C1 segment of cervical spinal cord (tissue), 14 donors: ENCODE results near the gene NDUFS6.

Experiments
- DNase-seq, 14 donors: peaks; one replicate each; lab custom pipeline; 2025; lab: John Stamatoyannopoulos, UW

NDUFS6 gene

GRCh38 chr5:1801222-1801966, at the start of gene NDUFS6:
NDUFS6 (plus strand) TSS chr5:1801407; CDS start chr5:1801418, 11 bp downstream.
- peak in 13 of 14 donors; percentile 32 to 87 (median 74) for DNase-seq

- DNase-seq = no peak
Observed at GRCh38 chr5:1751864-1752822, 49.1 kb upstream of the NDUFS6 start.

DNA sequence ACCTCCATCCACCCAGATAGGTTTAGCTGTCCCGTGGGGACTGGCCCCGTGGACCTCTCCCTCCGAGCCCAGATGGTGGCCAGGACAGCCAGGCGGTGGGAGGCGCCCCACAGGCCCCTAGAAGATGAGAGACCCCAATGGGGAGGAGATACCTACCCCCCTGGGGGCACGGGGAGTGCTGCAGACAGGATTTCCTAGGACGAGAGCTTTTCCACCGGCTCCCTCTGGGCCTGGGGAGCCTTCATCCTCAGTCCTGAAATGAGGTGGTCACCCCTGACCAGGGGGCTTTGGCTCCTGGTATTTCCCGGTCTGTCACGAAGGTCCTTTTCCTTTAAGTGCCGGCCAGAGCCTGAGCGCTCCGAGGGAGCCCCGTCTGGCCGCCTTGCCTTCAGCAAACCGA, 48.3 kb upstream of the NDUFS6 start:
- no peak for DNase-seq

- no peak for DNase-seq
Observed at GRCh38 chr5:1753490-1753889, 47.7 kb upstream of the NDUFS6 start.

- no peak for DNase-seq
Observed at GRCh38 chr5:1754531-1755220, 46.5 kb upstream of the NDUFS6 start.

- no peak for DNase-seq
Observed at GRCh38 chr5:1755321-1755949, 45.8 kb upstream of the NDUFS6 start.

- no peak for DNase-seq
Observed at GRCh38 chr5:1756481-1756880, 44.7 kb upstream of the NDUFS6 start.

- DNase-seq = no peak
Observed at GRCh38 chr5:1757511-1757910, 43.7 kb upstream of the NDUFS6 start.

DNA sequence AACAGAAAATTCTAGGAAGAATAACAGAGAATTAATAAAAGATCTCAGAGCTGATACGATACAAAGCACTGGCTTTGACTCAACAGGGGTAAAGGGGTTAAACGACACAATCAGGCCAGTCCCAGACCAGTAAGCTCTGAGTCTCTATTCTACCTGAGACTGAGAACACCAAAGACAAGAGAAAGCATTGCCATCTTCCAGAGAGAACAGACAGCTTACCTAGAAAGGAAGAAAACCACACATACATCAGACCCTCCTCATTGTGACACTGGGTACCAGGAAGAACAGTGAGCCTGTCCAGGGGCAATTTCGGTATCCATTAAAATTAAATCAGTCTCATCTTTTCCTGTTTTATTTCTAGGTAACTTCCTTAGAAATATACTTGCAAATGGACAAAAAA, 42.6 kb upstream of the NDUFS6 start:
- DNase-seq = no peak

GRCh38 chr5:1759378-1759970, 41.7 kb upstream of the NDUFS6 start:
- DNase-seq = no peak

DNA sequence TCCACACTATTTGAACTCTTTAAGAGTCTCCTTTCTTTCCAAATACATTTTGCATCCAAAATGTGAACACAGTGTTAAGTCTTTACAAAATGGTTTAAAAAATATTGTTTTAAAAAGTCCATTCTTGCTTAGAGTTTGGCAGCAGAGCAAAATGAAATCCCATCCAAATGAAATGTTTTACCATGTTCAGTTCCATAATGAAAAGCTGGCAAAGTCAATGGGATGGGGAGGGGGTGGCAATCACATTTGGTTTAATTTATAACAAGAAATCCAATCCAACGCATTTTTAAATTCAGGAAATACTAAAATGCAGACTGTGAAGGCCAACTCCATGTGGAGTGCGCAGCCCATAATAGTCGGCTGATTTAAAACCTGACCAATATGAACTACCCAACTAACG, 41.0 kb upstream of the NDUFS6 start:
- no peak for DNase-seq

- DNase-seq = no peak
Observed at GRCh38 chr5:1760656-1761452, 40.4 kb upstream of the NDUFS6 start.

DNA sequence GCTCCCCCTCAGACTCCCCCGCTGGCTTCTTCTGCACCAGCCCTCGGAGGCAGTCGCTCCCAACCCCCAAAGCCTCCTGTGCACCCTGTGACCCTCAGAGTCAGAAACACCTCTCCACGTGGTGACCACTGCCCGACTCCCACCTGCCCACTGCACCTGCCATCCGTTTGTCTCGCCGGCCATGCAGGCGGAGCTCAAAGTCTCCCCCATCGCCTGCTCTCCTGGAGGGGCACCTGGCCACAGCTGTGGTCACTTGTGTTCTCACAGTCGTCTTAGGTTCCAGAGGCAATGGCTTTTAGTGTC, 39.8 kb upstream of the NDUFS6 start:
- DNase-seq = no peak

GRCh38 chr5:1762121-1762882, 38.9 kb upstream of the NDUFS6 start:
- DNase-seq = no peak

DNA sequence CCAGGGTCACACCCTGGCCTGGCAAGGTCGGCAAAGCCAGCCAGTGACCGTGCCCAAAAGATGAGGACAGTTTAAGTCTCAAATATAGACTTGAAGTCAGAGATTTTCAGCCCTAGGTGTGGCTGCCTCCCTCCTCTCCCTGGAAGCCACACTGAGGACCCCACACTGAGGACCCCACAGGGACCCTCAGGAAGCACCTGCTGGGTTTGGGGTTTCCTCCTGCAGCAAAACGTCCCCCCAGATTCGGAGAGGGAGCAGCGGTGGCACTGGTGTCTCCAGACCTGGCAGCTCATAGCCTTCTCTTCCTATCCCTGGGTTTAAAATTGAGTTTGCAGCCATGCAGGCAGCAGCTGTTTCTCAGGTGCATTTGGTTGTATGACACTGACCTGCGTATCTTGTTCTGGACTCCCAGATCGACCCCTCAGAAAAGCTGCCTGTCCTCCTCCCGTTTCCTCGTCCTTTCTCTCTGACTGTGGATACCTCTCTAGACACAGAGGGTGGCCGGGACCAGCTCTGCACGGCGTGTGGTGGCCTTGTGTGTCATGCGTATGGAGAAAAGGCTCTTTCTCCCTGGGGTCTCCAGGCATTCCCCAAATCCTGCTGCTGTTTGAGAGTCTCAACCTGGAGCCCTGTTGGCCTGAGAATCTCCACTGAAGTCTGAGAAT, 38.2 kb upstream of the NDUFS6 start:
- DNase-seq = no peak

GRCh38 chr5:1763548-1763911, 37.7 kb upstream of the NDUFS6 start:
- DNase-seq = no peak

DNA sequence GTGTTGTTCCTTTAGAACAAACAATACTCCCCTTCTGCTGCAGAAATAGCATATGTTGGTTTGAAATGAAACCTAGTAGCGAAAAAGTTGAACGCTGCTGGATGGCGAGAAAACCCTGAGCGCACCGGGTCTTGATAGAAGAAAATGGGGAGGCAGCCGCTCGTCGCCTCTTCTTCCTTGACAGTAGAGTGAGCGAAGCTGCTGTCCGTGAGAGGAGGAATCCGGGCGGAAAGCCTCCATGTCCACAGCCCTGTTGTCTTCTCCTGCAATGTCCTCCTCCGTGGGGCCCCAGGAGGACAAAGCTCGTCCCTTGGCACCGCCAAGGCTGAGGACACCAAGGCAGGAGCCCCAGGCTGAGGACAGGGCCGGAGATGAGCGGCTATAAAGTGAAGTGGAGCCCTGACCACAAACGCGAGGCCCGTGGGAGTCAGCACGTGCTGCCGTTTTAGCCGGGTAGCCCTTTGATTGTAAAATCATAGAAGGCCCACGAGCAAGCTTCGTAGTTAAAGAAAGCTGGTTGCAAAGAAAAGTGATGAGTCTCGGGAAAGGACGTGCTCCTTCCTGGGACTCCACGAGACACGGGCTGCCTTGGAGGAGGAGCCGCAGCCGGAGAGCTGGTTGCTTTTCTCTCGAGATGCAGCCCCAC, 37.1 kb upstream of the NDUFS6 start:
- DNase-seq = no peak

DNA sequence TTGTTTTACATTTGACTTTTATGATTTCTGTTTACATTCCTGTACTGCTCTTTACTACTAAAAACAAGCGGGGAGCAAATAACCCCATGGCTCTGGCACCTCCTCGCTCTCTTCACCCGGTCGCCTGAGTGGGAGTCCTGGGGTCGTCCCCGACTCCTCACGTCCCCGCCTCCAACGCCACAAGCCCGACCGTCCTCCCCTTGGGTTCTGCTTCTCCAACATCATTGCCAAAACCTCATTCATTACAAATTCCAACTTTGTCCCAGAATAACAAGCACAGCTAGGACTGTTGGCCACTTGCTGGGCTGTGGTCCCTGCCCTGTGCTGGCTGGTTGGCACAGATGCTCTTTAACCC, 36.6 kb upstream of the NDUFS6 start:
- no peak for DNase-seq
